Skeletal muscle satellite cell (primary cell): ENCODE results near the gene CNGA4.
"Not testable (repeated sequence)": the region's sequence is repeated elsewhere in the genome, so short reads cannot be mapped to it uniquely, and the experiment has no call there.

Experiments
- H3K27me3 ChIP-seq: 2 replicates; pipeline ENCODE4 v1.7.0; 2013; ENCODE audit warnings: low read length; ENCODE audit not compliant: control insufficient read depth, insufficient read depth
- H3K36me3 ChIP-seq: 2 replicates; pipeline ENCODE4 v1.7.0; 2013; ENCODE audit warnings: mild to moderate bottlenecking, control low read depth, low read length; ENCODE audit not compliant: insufficient read depth
- H3K4me1 ChIP-seq: 2 replicates; pipeline ENCODE4 v1.7.0; 2013; ENCODE audit warnings: low read length; ENCODE audit not compliant: control insufficient read depth, insufficient read depth
- H3K4me2 ChIP-seq: 2 replicates; pipeline ENCODE4 v1.7.0; 2013; ENCODE audit warnings: mild to moderate bottlenecking, low read length
- H3K4me3 ChIP-seq: 2 replicates; pipeline ENCODE4 v1.7.0; 2013; ENCODE audit warnings: low read length
- H3K9ac ChIP-seq: 2 replicates; pipeline ENCODE4 v1.7.0; 2013; ENCODE audit warnings: mild to moderate bottlenecking, low read depth, low read length, moderate library complexity
- H3K9me3 ChIP-seq: replicated peaks from 2 replicates; pipeline ENCODE4 v1.7.0; 2013; ENCODE audit warnings: mild to moderate bottlenecking, control low read depth, low read length

The CNGA4 gene

GRCh38 chr11:6270584-6271246 is 31.8 kb downstream of the CNGA4 start:
- Histone ChIP-seq H3K9ac (no peak overlapping the region), H3K4me1 (no peaks in the 10 kb centered on the region), H3K36me3 (no peaks in the 10 kb centered on the region), H3K27me3 (peaks cover 20% of the 10 kb centered on the region), H3K9me3 (no peaks in the 10 kb centered on the region), H3K4me3 (no peak overlapping the region), H3K4me2 (no peak overlapping the region)

DNA sequence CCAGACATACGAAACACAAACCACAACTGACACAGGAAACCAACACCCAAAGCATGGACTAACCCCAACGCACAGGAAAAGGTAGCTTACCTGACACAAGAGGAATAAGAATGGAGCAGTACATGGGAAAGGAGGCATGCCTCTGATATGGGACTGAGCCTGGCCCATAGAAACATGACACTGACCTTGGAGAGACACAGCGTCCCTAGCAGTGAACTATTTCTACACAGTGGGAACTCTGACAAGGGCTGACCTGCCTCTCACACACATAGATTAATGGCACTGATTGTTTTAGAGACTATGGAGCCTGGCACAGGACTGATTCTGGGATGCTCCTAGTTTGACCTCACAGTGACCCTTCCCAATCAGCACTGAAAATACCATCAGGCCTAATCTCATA is 32.7 kb downstream of the CNGA4 start:
- Histone ChIP-seq H3K4me3 (no peak overlapping the region), H3K27me3 (peaks cover 18% of the 10 kb centered on the region), H3K4me1 (no peaks in the 10 kb centered on the region), H3K36me3 (no peaks in the 10 kb centered on the region), H3K9me3 (no peaks in the 10 kb centered on the region), H3K9ac (no peak overlapping the region), H3K4me2 (no peak overlapping the region)

DNA sequence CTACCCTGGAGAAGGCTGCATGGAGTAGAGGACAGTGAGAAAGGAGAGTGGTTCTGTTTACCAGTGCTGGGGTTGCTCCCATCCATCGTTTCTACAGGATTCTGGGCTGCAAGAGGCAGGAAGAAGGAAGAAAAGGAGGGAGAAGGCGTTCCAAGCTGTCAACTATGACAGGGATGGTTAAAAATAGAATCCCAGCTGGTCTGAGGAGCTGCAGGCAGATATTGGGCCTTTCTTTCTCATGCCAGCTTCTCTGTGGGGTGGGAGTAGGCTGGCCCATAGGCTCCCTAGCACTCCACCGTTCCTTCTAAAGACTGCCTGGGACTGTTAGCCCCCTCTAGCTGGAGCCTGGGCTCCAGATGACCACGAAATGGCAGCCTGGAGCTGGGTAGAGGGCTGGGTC is 34.3 kb downstream of the CNGA4 start:
- H3K4me3 ChIP-seq = no peak overlapping the region
- H3K9me3 ChIP-seq = no peaks in the 10 kb centered on the region
- H3K4me1 ChIP-seq = no peaks in the 10 kb centered on the region
- H3K36me3 ChIP-seq = no peaks in the 10 kb centered on the region
- H3K9ac ChIP-seq = no peak overlapping the region
- peaks cover 15% of the 10 kb centered on the region for H3K27me3 ChIP-seq
- H3K4me2 ChIP-seq = no peak overlapping the region

DNA sequence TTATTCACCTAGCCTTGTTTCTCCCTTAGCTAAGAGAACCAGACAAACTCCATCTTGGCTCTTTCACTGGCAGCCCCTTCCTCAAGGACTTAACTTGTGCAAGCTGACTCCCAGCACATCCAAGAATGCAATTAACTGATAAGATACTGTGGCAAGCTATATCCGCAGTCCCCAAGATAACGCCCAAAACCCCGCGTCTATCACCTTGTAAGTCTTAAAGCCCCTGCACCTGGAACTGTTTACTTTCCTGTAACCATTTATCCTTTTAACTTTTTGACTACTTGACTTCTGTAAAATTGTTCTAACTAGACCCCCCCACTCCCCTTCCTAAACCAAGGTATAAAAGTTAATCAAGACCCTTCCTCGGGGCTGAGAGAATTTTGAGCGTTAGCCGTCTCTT is 41.9 kb downstream of the CNGA4 start:
- not testable (repeated sequence) for H3K9ac ChIP-seq, H3K4me3 ChIP-seq, H3K9me3 ChIP-seq, H3K4me2 ChIP-seq, H3K36me3 ChIP-seq, H3K4me1 ChIP-seq
- H3K27me3 ChIP-seq = peaks cover 43% of the 10 kb centered on the region

DNA sequence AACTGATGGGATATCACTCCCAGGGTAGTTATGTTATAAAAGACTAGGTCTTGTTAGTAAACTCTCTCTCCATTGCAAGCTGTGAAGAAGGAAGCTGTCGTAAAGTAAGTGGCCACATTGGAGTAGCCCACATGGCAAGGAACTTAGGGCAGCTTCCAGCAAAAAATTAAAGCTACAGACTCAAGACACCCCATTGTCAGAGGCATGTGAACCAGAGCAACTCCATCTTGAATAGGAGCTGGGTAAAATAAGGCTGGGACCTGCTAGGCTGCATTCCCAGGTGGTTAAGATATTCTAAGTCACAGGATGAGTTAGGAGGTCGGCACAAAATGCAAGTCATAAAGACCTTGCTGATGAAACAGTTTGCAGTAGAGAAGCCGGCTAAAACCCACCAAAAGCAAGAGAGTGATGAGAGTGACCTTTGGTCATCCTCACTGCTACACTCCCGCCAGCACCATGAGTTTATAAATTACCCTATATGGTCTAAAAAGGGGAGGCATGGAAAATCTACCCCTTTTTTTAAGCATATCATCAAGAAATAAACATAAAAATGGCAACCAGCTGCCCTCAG is 44.6 kb downstream of the CNGA4 start:
- no peaks in the 10 kb centered on the region for H3K9me3 ChIP-seq
- no peak overlapping the region for H3K4me3 ChIP-seq
- peaks cover 57% of the 10 kb centered on the region for H3K27me3 ChIP-seq
- no peaks in the 10 kb centered on the region for H3K4me1 ChIP-seq
- no peak overlapping the region for H3K9ac ChIP-seq
- no peaks in the 10 kb centered on the region for H3K36me3 ChIP-seq
- H3K4me2 ChIP-seq = no peak overlapping the region

DNA sequence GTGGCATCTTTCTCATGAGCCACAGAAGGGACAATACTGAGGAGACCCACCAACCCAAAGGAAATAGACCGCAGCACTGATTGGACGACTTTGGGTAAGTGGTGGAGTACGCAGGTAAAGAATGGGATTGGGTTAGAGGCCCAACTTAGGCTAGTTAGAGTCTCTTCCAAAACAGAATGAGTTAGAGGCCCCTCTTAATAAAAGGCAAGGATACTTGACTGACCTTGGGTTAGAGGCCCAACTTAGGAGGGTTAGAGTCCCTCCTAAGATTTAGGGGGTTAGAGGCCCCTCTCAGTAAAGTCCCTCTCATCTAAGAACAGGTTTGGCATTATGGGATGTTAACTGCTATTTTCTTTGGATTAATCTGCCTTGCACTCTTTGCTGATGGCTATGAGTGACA is 45.4 kb downstream of the CNGA4 start:
- peaks cover 57% of the 10 kb centered on the region for H3K27me3 ChIP-seq
- no peak overlapping the region for H3K4me3 ChIP-seq
- no peaks in the 10 kb centered on the region for H3K4me1 ChIP-seq
- H3K36me3 ChIP-seq = no peaks in the 10 kb centered on the region
- H3K9me3 ChIP-seq = no peaks in the 10 kb centered on the region
- H3K9ac ChIP-seq = no peak overlapping the region
- no peak overlapping the region for H3K4me2 ChIP-seq

DNA sequence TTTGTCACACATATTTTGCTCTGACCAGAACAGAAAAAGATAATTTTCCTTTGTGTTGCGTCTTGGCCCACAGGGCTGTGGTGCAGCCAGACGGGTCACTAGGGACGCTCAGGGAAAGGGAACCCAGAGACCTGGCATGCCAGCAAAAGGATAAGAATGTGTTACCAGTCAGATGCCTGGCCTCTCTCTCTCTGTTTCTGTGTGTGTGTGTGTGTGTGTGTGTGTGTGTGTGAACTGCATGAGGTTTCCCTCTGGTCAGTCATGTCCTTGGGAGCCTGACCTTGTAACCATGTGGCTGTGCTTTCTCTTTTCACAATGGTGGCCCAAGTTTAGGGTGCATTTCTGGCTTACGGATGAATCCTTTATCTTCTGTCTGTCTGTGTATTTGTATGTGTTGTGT is 46.1 kb downstream of the CNGA4 start:
- Histone ChIP-seq H3K36me3 (no peaks in the 10 kb centered on the region), H3K9me3 (no peaks in the 10 kb centered on the region), H3K4me1 (no peaks in the 10 kb centered on the region), H3K27me3 (peaks cover 64% of the 10 kb centered on the region), H3K4me3 (no peak overlapping the region), H3K9ac (no peak overlapping the region), H3K4me2 (no peak overlapping the region)
